ENCODE results near the gene TUBGCP3. TPM values are rescaled to one million over a fixed set of nuclear protein-coding genes. Genes with fewer than 3 reads are reported as not detected.
A peak's percentile ranks its signal among the peaks of the same experiment; 100 is the strongest.

Gene TUBGCP3
- total RNA-seq, 1 donor from 2014 or later = 37.4 TPM

GRCh38 chr13:112574834-112575613 is 12.9 kb downstream of the TUBGCP3 start:
- H3K4me3 Mint-ChIP-seq = no peak overlapping the region
- H3K4me1 Mint-ChIP-seq = peaks cover 14% of the 10 kb centered on the region
- H3K27me3 Mint-ChIP-seq (ENCODE audit: low read depth) = no peaks in the 10 kb centered on the region
- H3K27ac Mint-ChIP-seq = peak overlapping the region; percentile 22
- no peak for DNase-seq (ENCODE audit: low spot score in 2 of 2, unreplicated experiment in 2 of 2)
- H3K36me3 Mint-ChIP-seq = peaks cover 15% of the 10 kb centered on the region
- no peak for TF ChIP-seq CTCF (IDR thresholded peaks at IDR 0.05; ENCODE audit: unreplicated experiment)
- H3K9me3 Mint-ChIP-seq = peaks cover 18% of the 10 kb centered on the region

GRCh38 chr13:112574416-112574815 is 13.5 kb downstream of the TUBGCP3 start:
- TF ChIP-seq CTCF (IDR thresholded peaks at IDR 0.05; ENCODE audit: unreplicated experiment) = no peak
- H3K9me3 Mint-ChIP-seq = peaks cover 18% of the 10 kb centered on the region
- no peak overlapping the region for H3K27ac Mint-ChIP-seq
- H3K36me3 Mint-ChIP-seq = peaks cover 11% of the 10 kb centered on the region
- peaks cover 14% of the 10 kb centered on the region for H3K4me1 Mint-ChIP-seq
- DNase-seq (ENCODE audit: low spot score in 2 of 2, unreplicated experiment in 2 of 2) = no peak
- H3K27me3 Mint-ChIP-seq (ENCODE audit: low read depth) = no peaks in the 10 kb centered on the region
- no peak overlapping the region for H3K4me3 Mint-ChIP-seq

- Mint-ChIP-seq H3K27ac (no peak overlapping the region), H3K9me3 (peaks cover 14% of the 10 kb centered on the region)
Measured at GRCh38 chr13:112573710-112574109, 14.2 kb downstream of the TUBGCP3 start.

GRCh38 chr13:112572366-112572765 is 15.6 kb downstream of the TUBGCP3 start:
- Mint-ChIP-seq H3K27ac (no peak overlapping the region), H3K36me3 (peaks cover 10% of the 10 kb centered on the region), H3K4me3 (no peak overlapping the region), H3K27me3 (ENCODE audit: low read depth) (no peaks in the 10 kb centered on the region), H3K9me3 (peaks cover 11% of the 10 kb centered on the region), H3K4me1 (peaks cover 14% of the 10 kb centered on the region)
- DNase-seq (ENCODE audit: low spot score in 2 of 2, unreplicated experiment in 2 of 2) = no peak
- no peak for TF ChIP-seq CTCF (IDR thresholded peaks at IDR 0.05; ENCODE audit: unreplicated experiment)

More at GRCh38 chr13:112573710-112574109, 14.2 kb downstream of the TUBGCP3 start:
- peaks cover 14% of the 10 kb centered on the region for H3K4me1 Mint-ChIP-seq
- no peak overlapping the region for H3K4me3 Mint-ChIP-seq
- TF ChIP-seq CTCF (IDR thresholded peaks at IDR 0.05; ENCODE audit: unreplicated experiment) = no peak
- no peak for DNase-seq (ENCODE audit: low spot score in 2 of 2, unreplicated experiment in 2 of 2)
- no peaks in the 10 kb centered on the region for H3K27me3 Mint-ChIP-seq (ENCODE audit: low read depth)
- H3K36me3 Mint-ChIP-seq = peaks cover 12% of the 10 kb centered on the region

- Mint-ChIP-seq H3K36me3 (peaks cover 6% of the 10 kb centered on the region), H3K9me3 (no peaks in the 10 kb centered on the region), H3K4me3 (no peak overlapping the region), H3K4me1 (peaks cover 5% of the 10 kb centered on the region), H3K27me3 (ENCODE audit: low read depth) (no peaks in the 10 kb centered on the region), H3K27ac (no peak overlapping the region)
- no peak for DNase-seq (ENCODE audit: low spot score in 2 of 2, unreplicated experiment in 2 of 2)
- no peak for TF ChIP-seq CTCF (IDR thresholded peaks at IDR 0.05; ENCODE audit: unreplicated experiment)
Measured at GRCh38 chr13:112569821-112570220, 18.1 kb downstream of the TUBGCP3 start.

All from mesothelial cell of epicardium (in vitro differentiated cells).